ENCODE results near the gene NUMA1.

GRCh38 chr11:72001834-72002591 lies 78.3 kb downstream of the NUMA1 start:
- TF ChIP-seq JUND (IDR thresholded peaks at IDR 0.05) (no peak), CTCF (IDR thresholded peaks at IDR 0.05; ENCODE audit: low read depth, low read length, missing input control) (no peak), RXRA (IDR thresholded peaks at IDR 0.05) (no peak), TAF1 (conservative IDR thresholded peaks at IDR 0.05) (no peak), ZBTB33 (IDR thresholded peaks at IDR 0.05) (no peak), REST (IDR thresholded peaks at IDR 0.05) (no peak)

Data from liver (tissue), 3 donors.